Loucy (cell line): ENCODE results near the gene PADI4.

Experiments used
- H2AFZ ChIP-seq: fragments of 200-600 bp; sonication (generic); 2 replicates; pipeline ENCODE4 v1.6.0; 2016; ENCODE audit warnings: antibody characterized with exemption, mild to moderate bottlenecking, low read length, moderate library complexity
- H3F3A ChIP-seq: fragments of 200-600 bp; 2 replicates; pipeline ENCODE4 v1.6.0; 2016; ENCODE audit warnings: antibody characterized with exemption, low read depth, mild to moderate bottlenecking
- H3K27me3 ChIP-seq: fragments of 200-600 bp; sonication (generic); 2 replicates; pipeline ENCODE4 v1.6.1; 2014; ENCODE audit warnings: low read length, mild to moderate bottlenecking; ENCODE audit not compliant: insufficient read depth, poor library complexity, severe bottlenecking
- H3K36me3 ChIP-seq: fragments of 200-600 bp; sonication (generic); 2 replicates; pipeline ENCODE4 v1.6.1; 2016; ENCODE audit warnings: low read length; ENCODE audit not compliant: insufficient read depth
- H3K4me1 ChIP-seq: fragments of 200-600 bp; sonication (generic); 2 replicates; pipeline ENCODE4 v1.5.1; 2014; ENCODE audit warnings: low read length, mild to moderate bottlenecking; ENCODE audit not compliant: insufficient read depth, poor library complexity, severe bottlenecking
- H3K4me2 ChIP-seq: fragments of 200-600 bp; sonication (generic); 2 replicates; pipeline ENCODE4 v1.6.0; 2014; ENCODE audit warnings: antibody characterized with exemption, low read length, low read depth, mild to moderate bottlenecking; ENCODE audit not compliant: poor library complexity, severe bottlenecking
- H3K4me3 ChIP-seq: fragments of 200-600 bp; sonication (generic); 2 replicates; pipeline ENCODE4 v1.5.1; 2014; ENCODE audit warnings: low read length, mild to moderate bottlenecking, mixed read lengths; ENCODE audit not compliant: poor library complexity, severe bottlenecking
- H3K79me2 ChIP-seq: fragments of 200-600 bp; sonication (generic); 2 replicates; pipeline ENCODE4 v1.6.1; 2014; ENCODE audit warnings: low read length; ENCODE audit not compliant: insufficient read depth
- H3K9ac ChIP-seq: fragments of 200-600 bp; sonication (generic); 2 replicates; pipeline ENCODE4 v1.6.0; 2014; ENCODE audit warnings: mild to moderate bottlenecking, low read depth, low read length, moderate library complexity; ENCODE audit not compliant: poor library complexity, severe bottlenecking
- H3K9me2 ChIP-seq: fragments of 200-600 bp; sonication (generic); replicated peaks from 2 replicates; pipeline ENCODE4 v1.6.1; 2016; ENCODE audit warnings: low read depth, low read length, mixed read lengths
- H3K9me3 ChIP-seq: fragments of 200-600 bp; sonication (generic); 2 replicates; pipeline ENCODE4 v1.6.1; 2014; ENCODE audit warnings: mild to moderate bottlenecking, antibody characterized with exemption, low read length, low read depth; ENCODE audit not compliant: insufficient read depth
- H4K20me1 ChIP-seq: fragments of 200-600 bp; sonication (generic); 2 replicates; pipeline ENCODE4 v1.6.0; 2014; ENCODE audit warnings: antibody characterized with exemption, low read length, mild to moderate bottlenecking; ENCODE audit not compliant: insufficient read depth, poor library complexity, severe bottlenecking
- EZH2phosphoT487 ChIP-seq: fragments of 200-600 bp; IDR thresholded peaks from 2 replicates; pipeline ENCODE4 v1.6.1; 2018; ENCODE audit warnings: antibody characterized with exemption, mild to moderate bottlenecking, moderate library complexity, borderline replicate concordance
- TF ChIP-seq, protein P1 (sequence below): fragments of 200-600 bp; sonication (generic); conservative IDR thresholded peaks from 2 replicates; pipeline ENCODE4 v1.5.1; 2014; ENCODE audit warnings: mild to moderate bottlenecking, antibody characterized with exemption, low read length

The PADI4 gene

DNA sequence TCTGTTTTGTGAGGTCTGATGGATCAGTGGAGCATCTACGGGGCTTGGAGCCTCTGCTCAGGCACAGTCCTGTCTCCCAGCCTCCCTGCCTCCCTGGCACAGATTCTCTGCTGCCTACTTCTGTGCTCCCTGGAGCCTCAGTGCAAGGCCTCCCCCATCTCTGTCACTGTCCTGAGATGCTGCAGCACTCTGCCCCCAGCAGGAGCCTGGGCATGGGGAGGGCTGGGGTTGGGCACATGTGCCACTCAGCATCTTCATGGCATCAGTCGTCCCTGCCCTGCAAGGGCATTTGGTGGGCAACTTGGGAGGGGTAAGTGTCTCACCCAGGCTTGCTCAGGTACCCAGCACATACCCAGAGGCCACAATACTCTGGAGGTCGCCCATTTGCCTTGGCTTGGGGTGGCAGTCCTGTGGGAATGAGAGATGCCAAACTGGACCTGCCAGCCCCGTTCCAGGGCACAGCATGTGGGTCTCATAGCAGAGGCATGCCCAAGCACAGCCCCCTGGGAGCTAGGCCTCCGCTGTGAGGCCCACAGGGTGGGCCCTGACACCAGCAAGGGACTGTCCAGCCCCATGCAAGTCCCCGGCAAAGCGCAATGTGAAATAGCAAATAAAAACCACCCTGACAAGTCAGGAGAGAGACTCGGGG lies 30.4 kb upstream of the PADI4 start:
- no peaks in the 10 kb centered on the region for H3K9me3 ChIP-seq
- H2AFZ ChIP-seq = no peak overlapping the region
- no peak overlapping the region for H3K9ac ChIP-seq
- no peaks in the 10 kb centered on the region for H3K9me2 ChIP-seq
- H3K4me2 ChIP-seq = no peak overlapping the region
- no peaks in the 10 kb centered on the region for H3F3A ChIP-seq
- no peaks in the 10 kb centered on the region for H3K4me1 ChIP-seq
- H4K20me1 ChIP-seq = no peaks in the 10 kb centered on the region
- H3K4me3 ChIP-seq = no peak overlapping the region
- TF ChIP-seq EZH2phosphoT487 = no peak
- TF ChIP-seq, protein P1, sequence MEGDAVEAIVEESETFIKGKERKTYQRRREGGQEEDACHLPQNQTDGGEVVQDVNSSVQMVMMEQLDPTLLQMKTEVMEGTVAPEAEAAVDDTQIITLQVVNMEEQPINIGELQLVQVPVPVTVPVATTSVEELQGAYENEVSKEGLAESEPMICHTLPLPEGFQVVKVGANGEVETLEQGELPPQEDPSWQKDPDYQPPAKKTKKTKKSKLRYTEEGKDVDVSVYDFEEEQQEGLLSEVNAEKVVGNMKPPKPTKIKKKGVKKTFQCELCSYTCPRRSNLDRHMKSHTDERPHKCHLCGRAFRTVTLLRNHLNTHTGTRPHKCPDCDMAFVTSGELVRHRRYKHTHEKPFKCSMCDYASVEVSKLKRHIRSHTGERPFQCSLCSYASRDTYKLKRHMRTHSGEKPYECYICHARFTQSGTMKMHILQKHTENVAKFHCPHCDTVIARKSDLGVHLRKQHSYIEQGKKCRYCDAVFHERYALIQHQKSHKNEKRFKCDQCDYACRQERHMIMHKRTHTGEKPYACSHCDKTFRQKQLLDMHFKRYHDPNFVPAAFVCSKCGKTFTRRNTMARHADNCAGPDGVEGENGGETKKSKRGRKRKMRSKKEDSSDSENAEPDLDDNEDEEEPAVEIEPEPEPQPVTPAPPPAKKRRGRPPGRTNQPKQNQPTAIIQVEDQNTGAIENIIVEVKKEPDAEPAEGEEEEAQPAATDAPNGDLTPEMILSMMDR = no peak
- H3K27me3 ChIP-seq = no peaks in the 10 kb centered on the region
- no peaks in the 10 kb centered on the region for H3K36me3 ChIP-seq
- H3K79me2 ChIP-seq = no peaks in the 10 kb centered on the region

DNA sequence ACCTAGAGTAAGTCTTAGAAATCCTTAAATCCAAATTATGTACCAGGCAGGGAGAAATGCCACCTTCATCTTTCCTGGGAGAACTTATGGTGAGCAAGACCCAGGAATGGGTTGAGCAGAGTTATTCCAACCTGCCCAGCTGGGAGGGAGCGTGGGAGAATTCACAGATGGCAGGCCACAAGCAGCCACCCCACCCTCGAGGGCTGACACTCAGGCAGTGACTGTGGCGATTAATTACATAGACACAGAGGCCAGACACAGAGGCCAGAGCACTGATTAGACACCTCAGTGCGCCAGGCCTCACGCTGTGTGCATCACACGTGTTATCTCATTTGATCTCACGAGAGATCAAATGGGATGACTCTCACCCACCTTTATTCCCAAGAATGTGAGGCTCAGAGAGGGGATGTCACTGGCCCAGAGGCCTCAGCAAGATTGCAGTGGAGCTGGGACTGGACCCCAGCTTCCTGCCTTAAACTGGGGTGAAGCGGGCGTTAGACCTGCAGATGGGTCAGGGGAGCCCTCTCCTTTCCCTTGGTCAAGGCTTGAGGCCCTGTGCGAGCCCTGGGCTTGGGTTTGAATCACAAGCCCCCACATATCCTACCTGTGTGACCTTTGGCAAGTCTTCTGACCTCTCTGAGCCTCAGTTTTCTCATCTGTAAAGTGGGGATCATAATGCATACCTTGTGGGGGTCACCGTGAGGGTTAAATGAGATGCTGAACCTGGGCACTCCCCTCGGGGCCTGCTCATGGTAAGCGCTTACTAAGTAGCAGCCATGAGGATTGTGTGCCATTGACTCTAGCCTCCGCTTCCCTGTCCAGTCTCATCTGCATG lies 28.8 kb upstream of the PADI4 start:
- Histone ChIP-seq H3K9me3 (no peaks in the 10 kb centered on the region), H3K4me2 (no peak overlapping the region), H3K79me2 (no peaks in the 10 kb centered on the region), H4K20me1 (no peaks in the 10 kb centered on the region), H3K4me1 (no peaks in the 10 kb centered on the region), H2AFZ (no peak overlapping the region), H3F3A (no peaks in the 10 kb centered on the region), H3K9me2 (no peaks in the 10 kb centered on the region), H3K36me3 (no peaks in the 10 kb centered on the region), H3K4me3 (no peak overlapping the region), H3K27me3 (no peaks in the 10 kb centered on the region), H3K9ac (no peak overlapping the region)
- TF ChIP-seq EZH2phosphoT487 = no peak
- TF ChIP-seq, protein P1 = no peak

DNA sequence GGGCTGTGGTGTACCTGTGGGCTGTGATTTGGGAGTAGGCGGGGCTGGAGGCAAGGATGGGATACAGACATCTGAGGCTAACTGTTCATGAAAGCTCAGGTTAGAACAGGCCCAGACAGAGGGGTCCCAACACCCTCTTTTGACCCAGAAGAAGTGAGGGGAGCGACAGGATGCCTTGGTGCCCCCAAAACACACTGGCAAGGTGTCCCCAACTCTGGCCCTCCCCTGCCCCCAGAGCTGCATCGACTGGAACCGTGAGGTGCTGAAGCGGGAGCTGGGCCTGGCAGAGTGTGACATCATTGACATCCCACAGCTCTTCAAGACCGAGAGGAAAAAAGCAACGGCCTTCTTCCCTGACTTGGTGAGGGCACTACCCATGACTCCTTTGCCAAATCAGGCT lies 27.6 kb upstream of the PADI4 start:
- no peak overlapping the region for H3K4me3 ChIP-seq
- H3K27me3 ChIP-seq = no peaks in the 10 kb centered on the region
- H3F3A ChIP-seq = no peaks in the 10 kb centered on the region
- no peaks in the 10 kb centered on the region for H3K36me3 ChIP-seq
- no peak overlapping the region for H3K9ac ChIP-seq
- no peaks in the 10 kb centered on the region for H3K4me1 ChIP-seq
- H3K9me3 ChIP-seq = no peaks in the 10 kb centered on the region
- TF ChIP-seq, protein P1 = no peak
- no peak for TF ChIP-seq EZH2phosphoT487
- H3K79me2 ChIP-seq = no peaks in the 10 kb centered on the region
- no peaks in the 10 kb centered on the region for H4K20me1 ChIP-seq
- no peaks in the 10 kb centered on the region for H3K9me2 ChIP-seq
- no peak overlapping the region for H2AFZ ChIP-seq
- H3K4me2 ChIP-seq = no peak overlapping the region
